HG03565 (cell line): ENCODE measurements around the gene TROAP.
"Not testable (repeated sequence)": the region's sequence is repeated elsewhere in the genome, so short reads cannot be mapped to it uniquely, and the experiment has no call there.

Experiments
- ATAC-seq: cut with Tn5 transposase; IDR thresholded peaks from one replicate; pipeline ENCODE4 v1.9.1; 2021; ENCODE audit warnings: mild to moderate bottlenecking, moderate library complexity; ENCODE audit not compliant: unreplicated experiment

TROAP gene

GRCh38 chr12:49294086-49294803 is 28.8 kb upstream of the TROAP start:
- no peak for ATAC-seq

GRCh38 chr12:49294804-49295081 is 28.3 kb upstream of the TROAP start:
- ATAC-seq = no peak

- no peak for ATAC-seq
Observed at GRCh38 chr12:49295082-49295936, 27.7 kb upstream of the TROAP start, which contains the start of gene PRPH. Gene PRPH (plus strand): TSS chr12:49295147. CDS start chr12:49295201, 54 bp downstream.

- ATAC-seq = no peak
Observed at GRCh38 chr12:49296034-49296835, 26.8 kb upstream of the TROAP start.

- ATAC-seq = no peak
Observed at GRCh38 chr12:49296836-49297694, 26.0 kb upstream of the TROAP start.

GRCh38 chr12:49297695-49298060 is 25.4 kb upstream of the TROAP start:
- no peak for ATAC-seq

GRCh38 chr12:49298160-49298559 is 24.9 kb upstream of the TROAP start:
- ATAC-seq = no peak

- no peak for ATAC-seq
Observed at GRCh38 chr12:49301760-49302159, 21.3 kb upstream of the TROAP start.

- no peak for ATAC-seq
Observed at GRCh38 chr12:49304161-49304560, 18.9 kb upstream of the TROAP start.

GRCh38 chr12:49305762-49306510 is 17.1 kb upstream of the TROAP start:
- ATAC-seq = no peak

GRCh38 chr12:49309386-49309785 is 13.7 kb upstream of the TROAP start:
- ATAC-seq = no peak

GRCh38 chr12:49310451-49311000 is 12.5 kb upstream of the TROAP start:
- ATAC-seq = not testable (repeated sequence)

- no peak for ATAC-seq
Observed at GRCh38 chr12:49314811-49315210, 8.2 kb upstream of the TROAP start.

- ATAC-seq = not testable (repeated sequence)
Observed at GRCh38 chr12:49317118-49317517, 5.9 kb upstream of the TROAP start.

- not testable (repeated sequence) for ATAC-seq
Observed at GRCh38 chr12:49320411-49321103, 2.5 kb upstream of the TROAP start.

GRCh38 chr12:49322367-49322707 is 718 bp upstream of the TROAP start:
- ATAC-seq = no peak

GRCh38 chr12:49323524-49324097 is 556 bp downstream of the TROAP start:
- ATAC-seq = no peak

GRCh38 chr12:49325606-49326005 is 2.6 kb downstream of the TROAP start:
- no peak for ATAC-seq

- no peak for ATAC-seq
Observed at GRCh38 chr12:49327368-49327767, 4.3 kb downstream of the TROAP start.
